Tibial nerve (tissue), 4 donors: ENCODE measurements around the gene KEAP1. TPM values are rescaled to one million over a fixed set of nuclear protein-coding genes. Genes with fewer than 3 reads are reported as not detected.

Experiments used
- DNase-seq, 2 donors: peaks; one replicate each; pipeline ENCODE4 v3.0.0-alpha.2; 2019; ENCODE audit warnings: low spot score in 2 of 2
- H3K27ac ChIP-seq, 4 donors: fragments of 200-600 bp; sonication (generic) in 3 of 4; one replicate each; pipeline ENCODE4 v1.5.1; 2017 to 2019; ENCODE audit warnings: mild to moderate bottlenecking in 1 of 4
- H3K27me3 ChIP-seq, 2 donors: fragments of 200-600 bp; sonication (generic) in 1 of 2; one replicate each; pipeline versions ENCODE4 v1.5.1 to v1.6.0; 2017 to 2019
- H3K36me3 ChIP-seq, 3 donors: fragments of 200-600 bp; sonication (generic); one replicate each; pipeline ENCODE4 v1.5.1; 2018 to 2019
- H3K4me1 ChIP-seq, 4 donors: fragments of 200-600 bp; sonication (generic) in 3 of 4; one replicate each; pipeline ENCODE4 v1.5.1; 2017 to 2019
- H3K4me3 ChIP-seq, 4 donors: fragments of 200-600 bp; sonication (generic) in 3 of 4; one replicate each; pipeline ENCODE4 v1.5.1; 2017 to 2019; ENCODE audit warnings: mild to moderate bottlenecking in 1 of 4, moderate library complexity in 1 of 4
- H3K9me3 ChIP-seq, 4 donors: fragments of 200-600 bp; sonication (generic) in 3 of 4; one replicate each; pipeline ENCODE4 v1.5.1; 2017 to 2019
- CTCF ChIP-seq, 5 experiments: fragments of 200-600 bp in 3 of 5; fragments of 450-650 bp in 2 of 5; sonication (generic) in 3 of 5; IDR thresholded peaks; one replicate each; pipeline ENCODE4 v1.5.1; 2016 to 2019; ENCODE audit warnings: antibody characterized with exemption in 5 of 5, mild to moderate bottlenecking in 3 of 5, moderate library complexity in 2 of 5
- EP300 ChIP-seq, 2 donors: sonication (generic); formaldehyde crosslinking; IDR thresholded peaks; one replicate each; pipeline ENCODE4 v1.6.1; 2017; ENCODE audit warnings: antibody characterized with exemption in 2 of 2, mild to moderate bottlenecking in 1 of 2
- POLR2A ChIP-seq, 2 donors: fragments of 450-650 bp; IDR thresholded peaks; one replicate each; pipeline ENCODE4 v1.6.1; 2017; ENCODE audit warnings: antibody characterized with exemption in 2 of 2, mild to moderate bottlenecking in 2 of 2, moderate library complexity in 2 of 2
- WGBS, 2 donors: methylation state at CpG; one replicate each; pipeline ENCODE4 v1.1.5; 2018; 5-methylcytosine and 5-hydroxymethylcytosine counted together
- small RNA-seq: library from RNA; depleted of rRNA; stranded (forward); fragments of <200 nt; gene quantifications from one replicate; pipeline ENCODE3, GENCODE V24; 2016
- total RNA-seq, 4 donors: library from RNA; depleted of rRNA; stranded (reverse); fragments of >200 nt; gene quantifications; one replicate each; pipeline ENCODE4 v1.1.0, GENCODE V29; 2016

The KEAP1 gene
- total RNA-seq, 4 donors from 2014 or later, result 45.4 to 52.4 (median 50.7) TPM

GRCh38 chr19:10449037-10449436, 54.1 kb downstream of the KEAP1 start:
- Histone ChIP-seq H3K36me3 (peaks cover 0 to 12% (median 0%) of the 10 kb centered on the region in 3 donors), H3K27me3 (peaks cover 0 to 20% of the 10 kb centered on the region in 2 donors), H3K9me3 (no peaks in the 10 kb centered on the region), H3K4me1 (peaks cover 0 to 5% (median 0%) of the 10 kb centered on the region in 4 donors), H3K4me3 (no peak overlapping the region), H3K27ac (no peak overlapping the region)
- DNase-seq, result no peak
- TF ChIP-seq POLR2A (IDR thresholded peaks at IDR 0.05), result no peak
- no peak for TF ChIP-seq EP300 (IDR thresholded peaks at IDR 0.05)
- TF ChIP-seq CTCF (IDR thresholded peaks at IDR 0.05), result no peak
- 87 to 90% methylated on average over 7 of the region's 7 CpGs for WGBS, 2 donors

GRCh38 chr19:10442698-10443097, 60.5 kb downstream of the KEAP1 start:
- Histone ChIP-seq H3K4me3 (no peak overlapping the region), H3K4me1 (no peaks in the 10 kb centered on the region), H3K9me3 (no peaks in the 10 kb centered on the region), H3K36me3 (peaks cover 0 to 3% (median 0%) of the 10 kb centered on the region in 3 donors), H3K27me3 (no peaks in the 10 kb centered on the region), H3K27ac (no peak overlapping the region)
- TF ChIP-seq EP300 (IDR thresholded peaks at IDR 0.05), result no peak
- no peak for TF ChIP-seq POLR2A (IDR thresholded peaks at IDR 0.05)
- TF ChIP-seq CTCF (IDR thresholded peaks at IDR 0.05), result no peak
- DNase-seq, result no peak
- WGBS, 2 donors, result 91 to 92% methylated on average over 3 of the region's 3 CpGs

GRCh38 chr19:10439588-10439987, 63.6 kb downstream of the KEAP1 start:
- no peaks in the 10 kb centered on the region for H3K9me3 ChIP-seq

More at GRCh38 chr19:10439588-10439987, 63.6 kb downstream of the KEAP1 start:
- TF ChIP-seq CTCF (IDR thresholded peaks at IDR 0.05), result no peak
- TF ChIP-seq POLR2A (IDR thresholded peaks at IDR 0.05), result no peak
- no peak for TF ChIP-seq EP300 (IDR thresholded peaks at IDR 0.05)
- WGBS, 2 donors, result 80 to 84% methylated on average over 5 of the region's 5 CpGs
- Histone ChIP-seq H3K27me3 (no peaks in the 10 kb centered on the region), H3K36me3 (no peaks in the 10 kb centered on the region), H3K4me1 (no peaks in the 10 kb centered on the region), H3K27ac (no peak overlapping the region), H3K4me3 (no peak overlapping the region)
- no peak for DNase-seq

Small RNA genes lying within 50 kb of the gene (small RNA-seq; reads per million reads assigned to genes)
- gene MIR1238 (not detected), gene RNU7-140P (not detected)

Other genes with a start within 250 kb of the KEAP1 start
- gene ICAM1, start 232.2 kb downstream of the KEAP1 start, total RNA-seq, result 10 to 100 TPM; 14.7 to 50.1 (median 43.1) TPM
- gene ICAM4, start 216.4 kb downstream of the KEAP1 start, total RNA-seq, result 1 to 10 TPM in 1 of 4 donors, not detected in 3; 1.3 TPM
- 1 to 10 TPM in 2 of 4 donors, under 1 TPM in 2; 0.21 to 2.7 (median 0.93) TPM for gene ICAM5, start 213.4 kb downstream of the KEAP1 start, total RNA-seq
- 1 to 10 TPM; 2.9 to 4.5 (median 3.5) TPM for gene ZGLP1, start 193.5 kb downstream of the KEAP1 start, total RNA-seq
- 10 to 100 TPM; 10.0 to 29.1 (median 18.2) TPM for gene FDX2, start 187.3 kb downstream of the KEAP1 start, total RNA-seq
- gene RAVER1, start 169.8 kb downstream of the KEAP1 start, total RNA-seq, result 10 to 100 TPM; 22.2 to 34.2 (median 24.3) TPM
- 1 to 10 TPM; 3.1 to 9.8 (median 3.3) TPM for gene ICAM3, start 163.7 kb downstream of the KEAP1 start, total RNA-seq
- 100 to 1,000 TPM; 112 to 166 (median 125) TPM for gene TYK2, start 122.8 kb downstream of the KEAP1 start, total RNA-seq
- 100 to 1,000 TPM; 127 to 260 (median 155) TPM for gene CDC37, start 99.8 kb downstream of the KEAP1 start, total RNA-seq
- 10 to 100 TPM in 2 of 4 donors, 1 to 10 TPM in 2; 8.7 to 12.7 (median 10.0) TPM for gene PDE4A, start 82.8 kb downstream of the KEAP1 start, total RNA-seq
- gene S1PR5, start 14.1 kb upstream of the KEAP1 start, total RNA-seq, result under 1 TPM in 1 of 4 donors, not detected in 3; 0.84 TPM
- gene ATG4D, start 40.5 kb upstream of the KEAP1 start, total RNA-seq, result 10 to 100 TPM; 11.5 to 27.8 (median 17.8) TPM
- 10 to 100 TPM; 22.9 to 27.9 (median 23.3) TPM for gene KRI1, start 62.7 kb upstream of the KEAP1 start, total RNA-seq
- gene CDKN2D, start 65.6 kb upstream of the KEAP1 start, total RNA-seq, result 10 to 100 TPM; 14.4 to 20.2 (median 15.9) TPM
- gene AP1M2, start 84.0 kb upstream of the KEAP1 start, total RNA-seq, result not detected
- gene SLC44A2, start 122.2 kb upstream of the KEAP1 start, total RNA-seq, result 100 to 1,000 TPM; 104 to 193 (median 132) TPM
- gene ILF3, start 151.0 kb upstream of the KEAP1 start, total RNA-seq, result 100 to 1,000 TPM; 109 to 166 (median 127) TPM
- 100 to 1,000 TPM in 1 of 4 donors, 10 to 100 TPM in 3; 43.7 to 134 (median 65.3) TPM for gene QTRT1, start 198.1 kb upstream of the KEAP1 start, total RNA-seq
- gene DNM2, start 214.7 kb upstream of the KEAP1 start, total RNA-seq, result 100 to 1,000 TPM in 3 of 4 donors, 10 to 100 TPM in 1; 99.4 to 220 (median 140) TPM